ENCODE data around the gene KLHL20. TPM values are rescaled to one million over a fixed set of nuclear protein-coding genes. Genes with fewer than 3 reads are reported as not detected.
"Not testable (repeated sequence)": the region's sequence is repeated elsewhere in the genome, so short reads cannot be mapped to it uniquely, and the experiment has no call there.

The KLHL20 gene
- total RNA-seq, 1 experiment from 2014 or later, result 11.4 TPM

DNA sequence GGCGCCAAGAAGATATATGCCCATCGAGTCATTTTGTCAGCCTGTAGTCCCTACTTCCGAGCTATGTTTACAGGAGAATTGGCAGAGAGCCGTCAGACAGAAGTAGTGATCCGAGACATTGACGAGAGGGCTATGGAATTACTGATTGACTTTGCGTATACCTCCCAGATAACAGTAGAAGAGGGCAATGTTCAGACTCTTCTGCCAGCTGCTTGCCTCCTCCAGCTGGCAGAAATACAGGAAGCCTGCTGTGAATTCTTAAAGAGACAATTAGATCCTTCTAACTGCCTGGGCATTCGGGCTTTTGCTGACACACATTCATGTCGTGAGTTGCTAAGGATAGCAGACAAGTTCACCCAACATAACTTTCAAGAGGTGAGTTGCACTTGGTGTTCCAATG, 19.1 kb downstream of the KLHL20 start:
- BruUV-seq (replicated peaks), result no TSS peak
- CTCF ChIA-PET, result no interaction called here
- in situ Hi-C loops (cut with HindIII; ENCODE audit: low pct_unique_long_range_greater_than_20kb, low sequenced_read_pairs) (no loop called here), intact Hi-C loops (cut with micrococcal nuclease; ENCODE audit: unreplicated experiment) (no loop called here)
- no peak overlapping the region for H3K27ac ChIP-seq (ENCODE audit: low read length)
- H3K36me3 ChIP-seq (ENCODE audit: control insufficient read depth, insufficient read depth, low read length), result no peaks in the 10 kb centered on the region; the same call in 1 of the 2 replicates
- POLR2A ChIA-PET, result interaction anchor here (0.5 kb wide), 1 partner anchor 269 kb away, joined by 3 read pairs; no protein-coding TSS in a partner anchor
- no peaks in the 10 kb centered on the region for H3K9me3 ChIP-seq (ENCODE audit: control insufficient read depth, insufficient read depth, low read depth, low read length)
- TF ChIP-seq POLR2AphosphoS5 (IDR thresholded peaks at IDR 0.05; ENCODE audit: low read depth, low read length), result no peak
- TF ChIP-seq, protein P1, sequence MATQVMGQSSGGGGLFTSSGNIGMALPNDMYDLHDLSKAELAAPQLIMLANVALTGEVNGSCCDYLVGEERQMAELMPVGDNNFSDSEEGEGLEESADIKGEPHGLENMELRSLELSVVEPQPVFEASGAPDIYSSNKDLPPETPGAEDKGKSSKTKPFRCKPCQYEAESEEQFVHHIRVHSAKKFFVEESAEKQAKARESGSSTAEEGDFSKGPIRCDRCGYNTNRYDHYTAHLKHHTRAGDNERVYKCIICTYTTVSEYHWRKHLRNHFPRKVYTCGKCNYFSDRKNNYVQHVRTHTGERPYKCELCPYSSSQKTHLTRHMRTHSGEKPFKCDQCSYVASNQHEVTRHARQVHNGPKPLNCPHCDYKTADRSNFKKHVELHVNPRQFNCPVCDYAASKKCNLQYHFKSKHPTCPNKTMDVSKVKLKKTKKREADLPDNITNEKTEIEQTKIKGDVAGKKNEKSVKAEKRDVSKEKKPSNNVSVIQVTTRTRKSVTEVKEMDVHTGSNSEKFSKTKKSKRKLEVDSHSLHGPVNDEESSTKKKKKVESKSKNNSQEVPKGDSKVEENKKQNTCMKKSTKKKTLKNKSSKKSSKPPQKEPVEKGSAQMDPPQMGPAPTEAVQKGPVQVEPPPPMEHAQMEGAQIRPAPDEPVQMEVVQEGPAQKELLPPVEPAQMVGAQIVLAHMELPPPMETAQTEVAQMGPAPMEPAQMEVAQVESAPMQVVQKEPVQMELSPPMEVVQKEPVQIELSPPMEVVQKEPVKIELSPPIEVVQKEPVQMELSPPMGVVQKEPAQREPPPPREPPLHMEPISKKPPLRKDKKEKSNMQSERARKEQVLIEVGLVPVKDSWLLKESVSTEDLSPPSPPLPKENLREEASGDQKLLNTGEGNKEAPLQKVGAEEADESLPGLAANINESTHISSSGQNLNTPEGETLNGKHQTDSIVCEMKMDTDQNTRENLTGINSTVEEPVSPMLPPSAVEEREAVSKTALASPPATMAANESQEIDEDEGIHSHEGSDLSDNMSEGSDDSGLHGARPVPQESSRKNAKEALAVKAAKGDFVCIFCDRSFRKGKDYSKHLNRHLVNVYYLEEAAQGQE (IDR thresholded peaks at IDR 0.05; ENCODE audit: insufficient read depth in 1 of 2, low read depth in 2 of 2, low read length in 1 of 2), result no peak
- TF ChIP-seq TCF7L2 (IDR thresholded peaks at IDR 0.05; ENCODE audit: low read depth, low read length), result no peak
- TF ChIP-seq SIN3A (IDR thresholded peaks at IDR 0.05; ENCODE audit: borderline replicate concordance, insufficient read depth, low read depth, low read length), result no peak
- TF ChIP-seq, protein P2, sequence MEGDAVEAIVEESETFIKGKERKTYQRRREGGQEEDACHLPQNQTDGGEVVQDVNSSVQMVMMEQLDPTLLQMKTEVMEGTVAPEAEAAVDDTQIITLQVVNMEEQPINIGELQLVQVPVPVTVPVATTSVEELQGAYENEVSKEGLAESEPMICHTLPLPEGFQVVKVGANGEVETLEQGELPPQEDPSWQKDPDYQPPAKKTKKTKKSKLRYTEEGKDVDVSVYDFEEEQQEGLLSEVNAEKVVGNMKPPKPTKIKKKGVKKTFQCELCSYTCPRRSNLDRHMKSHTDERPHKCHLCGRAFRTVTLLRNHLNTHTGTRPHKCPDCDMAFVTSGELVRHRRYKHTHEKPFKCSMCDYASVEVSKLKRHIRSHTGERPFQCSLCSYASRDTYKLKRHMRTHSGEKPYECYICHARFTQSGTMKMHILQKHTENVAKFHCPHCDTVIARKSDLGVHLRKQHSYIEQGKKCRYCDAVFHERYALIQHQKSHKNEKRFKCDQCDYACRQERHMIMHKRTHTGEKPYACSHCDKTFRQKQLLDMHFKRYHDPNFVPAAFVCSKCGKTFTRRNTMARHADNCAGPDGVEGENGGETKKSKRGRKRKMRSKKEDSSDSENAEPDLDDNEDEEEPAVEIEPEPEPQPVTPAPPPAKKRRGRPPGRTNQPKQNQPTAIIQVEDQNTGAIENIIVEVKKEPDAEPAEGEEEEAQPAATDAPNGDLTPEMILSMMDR (IDR thresholded peaks at IDR 0.05), result no peak
- H3K4me3 ChIP-seq (ENCODE audit: low read depth in 2 of 2, low read length in 2 of 2), result no peak overlapping the region
- DNase-seq (ENCODE audit: low read depth, low spot score) (no peak), ATAC-seq (no peak)
- H3K27me3 ChIP-seq (ENCODE audit: control insufficient read depth, insufficient read depth, low read length), result no peaks in the 10 kb centered on the region
- no peaks in the 10 kb centered on the region for H3K4me1 ChIP-seq (ENCODE audit: control insufficient read depth, insufficient read depth, low read length)

DNA sequence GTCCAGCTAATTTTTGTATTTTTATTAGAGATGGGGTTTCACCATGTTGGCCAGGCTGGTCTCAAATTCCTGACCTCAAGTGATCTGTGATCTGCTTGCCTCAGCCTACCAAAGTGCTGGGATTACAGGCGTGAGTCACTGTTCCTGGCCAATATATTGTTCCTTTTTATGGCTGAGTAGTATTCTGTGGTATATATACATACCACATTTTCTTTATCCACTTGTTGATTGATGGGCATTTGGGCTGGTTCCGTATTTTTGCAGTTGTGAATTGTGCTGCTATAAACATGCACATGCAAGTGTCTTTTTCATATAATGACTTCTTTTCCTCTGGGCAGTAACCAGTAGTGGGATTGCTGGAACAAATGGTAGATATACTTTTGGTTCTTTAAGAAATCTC, 21.3 kb downstream of the KLHL20 start:
- H3K27ac ChIP-seq (ENCODE audit: low read length); H3K27me3 ChIP-seq (ENCODE audit: control insufficient read depth, insufficient read depth, low read length); in situ Hi-C loops (cut with HindIII; ENCODE audit: low pct_unique_long_range_greater_than_20kb, low sequenced_read_pairs); H3K36me3 ChIP-seq (ENCODE audit: control insufficient read depth, insufficient read depth, low read length); intact Hi-C loops (cut with micrococcal nuclease; ENCODE audit: unreplicated experiment); BruUV-seq (replicated peaks); CTCF ChIA-PET; H3K4me1 ChIP-seq (ENCODE audit: control insufficient read depth, insufficient read depth, low read length); ATAC-seq; DNase-seq (ENCODE audit: low read depth, low spot score); H3K4me3 ChIP-seq (ENCODE audit: low read depth in 2 of 2, low read length in 2 of 2); H3K9me3 ChIP-seq (ENCODE audit: control insufficient read depth, insufficient read depth, low read depth, low read length): not testable (repeated sequence)
- POLR2A ChIA-PET, result interaction anchor here (0.6 kb wide), 1 partner anchor 19 kb away, joined by 9 read pairs; no protein-coding TSS in a partner anchor

DNA sequence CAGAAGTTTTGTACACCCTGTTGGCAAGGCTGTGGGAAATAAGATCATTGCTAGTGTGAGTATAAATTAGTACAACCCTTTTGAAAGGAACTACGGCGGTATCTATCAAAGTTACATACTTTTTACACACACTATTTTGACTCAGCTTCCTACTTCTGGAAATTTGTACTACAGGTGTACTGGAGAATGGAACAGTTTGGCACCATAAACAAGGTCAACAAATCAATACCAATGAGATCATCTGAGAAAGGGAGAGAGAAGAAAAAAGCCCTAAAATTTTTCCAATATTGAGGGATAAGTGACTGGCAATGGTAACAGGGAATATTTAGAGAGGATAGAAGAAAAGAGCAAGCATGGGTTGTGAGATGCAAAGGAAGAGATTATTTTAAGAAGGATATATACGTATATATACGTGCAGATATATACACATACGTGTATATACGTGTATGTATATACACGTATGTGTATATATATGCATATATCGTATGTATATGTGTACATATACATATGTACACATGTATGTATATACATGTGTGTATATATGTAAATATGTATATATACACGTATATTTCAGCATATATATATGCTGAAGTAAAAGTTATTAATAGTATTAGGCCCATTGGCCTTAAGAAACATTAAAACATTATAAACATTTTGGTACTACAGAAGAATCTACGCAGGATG, 27.6 kb downstream of the KLHL20 start:
- Histone ChIP-seq H3K27me3 (ENCODE audit: control insufficient read depth, insufficient read depth, low read length) (no peaks in the 10 kb centered on the region), H3K27ac (ENCODE audit: low read length) (no peak overlapping the region), H3K4me3 (ENCODE audit: low read depth in 2 of 2, low read length in 2 of 2) (no peak overlapping the region), H3K36me3 (ENCODE audit: control insufficient read depth, insufficient read depth, low read length) (no peaks in the 10 kb centered on the region), H3K9me3 (ENCODE audit: control insufficient read depth, insufficient read depth, low read depth, low read length) (no peaks in the 10 kb centered on the region), H3K4me1 (ENCODE audit: control insufficient read depth, insufficient read depth, low read length) (no peaks in the 10 kb centered on the region)
- BruUV-seq (replicated peaks), result no TSS peak
- ChIA-PET POLR2A (no interaction called here), CTCF (no interaction called here)
- TF ChIP-seq POLR2AphosphoS5 (IDR thresholded peaks at IDR 0.05; ENCODE audit: low read depth, low read length) (no peak), SIN3A (IDR thresholded peaks at IDR 0.05; ENCODE audit: borderline replicate concordance, insufficient read depth, low read depth, low read length) (no peak), TCF7L2 (IDR thresholded peaks at IDR 0.05; ENCODE audit: low read depth, low read length) (no peak)
- TF ChIP-seq, protein P1 (IDR thresholded peaks at IDR 0.05; ENCODE audit: insufficient read depth in 1 of 2, low read depth in 2 of 2, low read length in 1 of 2), result no peak
- TF ChIP-seq, protein P2 (IDR thresholded peaks at IDR 0.05), result no peak
- no peak for ATAC-seq
- in situ Hi-C loops (cut with HindIII; ENCODE audit: low pct_unique_long_range_greater_than_20kb, low sequenced_read_pairs) (no loop called here), intact Hi-C loops (cut with micrococcal nuclease; ENCODE audit: unreplicated experiment) (no loop called here)
- DNase-seq (ENCODE audit: low read depth, low spot score), result no peak
